IPS DF 6.9 (cell line): ENCODE measurements around the gene RFXAP.

ENCODE experiments used
- DNase-seq: peaks from one replicate; pipeline ENCODE4 v3.0.0-alpha.2; 2013; ENCODE audit warnings: low read depth, low spot score
- H3K27ac ChIP-seq: one replicate; pipeline ENCODE4 v1.5.1; 2013; ENCODE audit warnings: low read length, control low read depth
- H3K27me3 ChIP-seq: 2 replicates; pipeline ENCODE4 v1.6.1; 2013; ENCODE audit warnings: mild to moderate bottlenecking, low read length; ENCODE audit not compliant: control insufficient read depth, insufficient read depth
- H3K36me3 ChIP-seq: 2 replicates; pipeline ENCODE4 v1.6.1; 2013; ENCODE audit warnings: low read length; ENCODE audit not compliant: control insufficient read depth, insufficient read depth
- H3K4me1 ChIP-seq: 2 replicates; pipeline ENCODE4 v1.6.1; 2013; ENCODE audit warnings: low read length; ENCODE audit not compliant: control insufficient read depth, insufficient read depth
- H3K4me3 ChIP-seq: 2 replicates; pipeline ENCODE4 v1.5.1; 2013; ENCODE audit warnings: mild to moderate bottlenecking, low read length
- H3K9me3 ChIP-seq: 2 replicates; pipeline ENCODE4 v1.6.1; 2013; ENCODE audit warnings: low read length, inconsistent platforms; ENCODE audit not compliant: control insufficient read depth, insufficient read depth
- WGBS: extraction: QIAGEN DNeasy Blood & Tissue Kit; methylation state at CpG from one replicate; pipeline ENCODE4 v1.1.7; 2013; ENCODE audit warnings: mixed read lengths, missing lambda C conversion rate; ENCODE audit not compliant: insufficient read length, insufficient coverage; 5-methylcytosine and 5-hydroxymethylcytosine counted together

Gene RFXAP

DNA sequence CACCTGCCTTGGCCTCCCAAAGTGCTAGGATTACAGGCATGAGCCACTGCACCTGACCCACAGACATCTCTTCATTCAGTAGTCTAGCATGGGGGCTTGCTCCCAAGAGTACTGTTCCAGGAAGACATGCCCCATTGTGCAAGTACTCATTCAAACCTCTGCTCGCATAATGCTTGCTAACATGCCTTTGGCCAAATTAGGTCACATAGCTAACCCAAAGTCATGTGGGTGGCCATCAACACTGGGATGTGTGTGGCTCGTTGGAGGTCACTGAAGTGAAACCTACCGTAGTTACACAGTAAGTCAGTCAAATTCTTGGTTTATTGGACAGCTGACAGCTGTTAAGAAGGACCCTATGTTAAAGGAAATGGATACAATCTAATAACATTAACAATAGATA, 20.3 kb downstream of the RFXAP start:
- Histone ChIP-seq H3K27ac (no peak overlapping the region), H3K27me3 (no peaks in the 10 kb centered on the region), H3K36me3 (no peaks in the 10 kb centered on the region), H3K4me1 (peaks cover 7% of the 10 kb centered on the region), H3K4me3 (no peak overlapping the region), H3K9me3 (no peaks in the 10 kb centered on the region)
- no CpG with 5 or more reads among the region's 3 CpGs for WGBS
- DNase-seq = no peak

DNA sequence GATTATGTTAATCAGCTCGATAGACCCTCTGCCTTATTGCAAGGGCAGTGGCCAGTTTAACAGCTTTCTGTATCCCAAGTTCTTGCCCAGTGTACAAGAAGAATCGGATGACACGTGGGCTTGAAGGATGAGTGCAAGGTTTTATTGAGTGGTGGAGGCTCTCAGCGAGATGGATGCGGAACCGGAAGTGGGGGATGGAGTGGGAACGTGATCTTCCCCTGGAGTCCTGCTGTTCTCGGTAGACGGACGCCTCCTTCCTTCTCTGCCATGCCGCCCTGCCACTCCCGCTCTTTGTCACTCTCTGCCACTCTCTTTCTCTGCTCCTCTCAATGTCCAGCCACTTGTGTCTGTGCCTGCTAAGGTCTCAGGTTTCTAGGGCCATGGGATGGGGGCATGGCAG, 21.0 kb downstream of the RFXAP start:
- Histone ChIP-seq H3K36me3 (no peaks in the 10 kb centered on the region), H3K27ac (no peak overlapping the region), H3K9me3 (no peaks in the 10 kb centered on the region), H3K4me1 (peaks cover 7% of the 10 kb centered on the region), H3K27me3 (no peaks in the 10 kb centered on the region), H3K4me3 (no peak overlapping the region)
- no peak for DNase-seq
- no CpG with 5 or more reads among the region's 12 CpGs for WGBS

DNA sequence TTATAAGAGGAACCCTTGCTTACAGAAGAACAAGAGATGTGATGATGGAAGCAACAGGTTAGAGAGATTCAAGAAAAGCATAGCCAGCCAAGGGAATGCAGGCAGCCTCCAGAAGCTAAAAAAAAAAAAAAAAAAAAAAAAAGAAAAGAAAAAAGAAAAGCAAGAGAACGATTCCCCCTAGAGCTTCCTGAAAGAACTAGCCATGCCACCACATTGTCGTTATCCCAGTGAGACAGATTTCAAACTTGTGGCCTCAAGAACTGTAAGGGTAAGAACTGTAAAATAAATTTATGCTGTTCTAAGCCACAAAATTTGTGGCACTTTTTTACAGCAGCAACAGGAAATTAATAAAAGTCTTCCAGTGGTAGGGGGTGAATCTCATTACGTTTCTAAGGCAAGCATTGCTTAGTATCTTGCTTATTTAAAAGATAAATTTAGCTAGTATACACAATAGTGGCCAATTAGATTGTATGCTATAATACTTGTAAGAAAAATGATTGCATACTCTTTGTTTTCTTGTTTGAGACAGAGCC, 21.8 kb downstream of the RFXAP start:
- H3K4me3 ChIP-seq = no peak overlapping the region
- no peaks in the 10 kb centered on the region for H3K36me3 ChIP-seq
- H3K27me3 ChIP-seq = no peaks in the 10 kb centered on the region
- H3K27ac ChIP-seq = no peak overlapping the region
- H3K9me3 ChIP-seq = no peaks in the 10 kb centered on the region
- peaks cover 7% of the 10 kb centered on the region for H3K4me1 ChIP-seq
- WGBS = no CpG with 5 or more reads among the region's 3 CpGs
- no peak for DNase-seq

DNA sequence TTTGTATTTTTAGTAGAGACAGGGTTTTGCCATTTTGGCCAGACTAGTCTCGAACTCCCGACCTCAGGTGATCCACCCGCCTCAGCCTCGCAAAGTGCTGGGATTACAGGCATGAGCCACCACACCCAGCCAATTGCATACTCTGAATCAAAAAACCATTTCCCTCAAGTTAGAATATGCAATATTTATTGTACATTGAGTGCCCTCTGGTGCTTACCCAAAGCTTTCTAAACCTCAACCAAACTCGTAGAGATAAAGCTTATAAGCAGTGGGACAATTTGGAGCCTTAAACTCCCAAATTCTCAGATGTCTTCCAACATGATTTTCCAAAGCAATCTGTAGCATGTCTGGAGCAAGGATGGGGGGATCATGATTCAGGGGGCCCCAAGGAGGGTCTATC, 22.4 kb downstream of the RFXAP start:
- no peaks in the 10 kb centered on the region for H3K27me3 ChIP-seq
- WGBS = no CpG with 5 or more reads among the region's 5 CpGs

DNA sequence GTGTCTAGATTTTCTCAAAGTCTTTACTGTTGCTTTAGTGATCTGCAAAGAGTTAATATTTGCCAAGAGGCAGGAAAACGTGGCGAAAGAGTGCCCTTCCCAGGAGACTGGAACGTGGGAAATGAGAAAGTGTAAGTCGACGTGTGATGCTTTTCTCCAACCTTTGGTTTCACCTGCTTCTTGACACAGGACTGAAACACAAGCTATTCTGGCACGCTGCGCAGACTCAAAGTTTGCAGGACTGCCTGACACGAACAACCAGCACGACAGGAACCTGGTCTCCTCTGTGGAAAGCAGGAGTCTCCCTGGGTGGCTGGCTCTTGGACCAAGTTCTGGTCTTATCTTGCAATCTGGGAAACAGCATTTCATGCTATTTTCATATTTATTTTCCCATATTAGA, 28.6 kb downstream of the RFXAP start:
- H3K4me1 ChIP-seq = no peaks in the 10 kb centered on the region
- no CpG with 5 or more reads among the region's 9 CpGs for WGBS
- no peaks in the 10 kb centered on the region for H3K36me3 ChIP-seq
- H3K27ac ChIP-seq = no peak overlapping the region
- no peak overlapping the region for H3K4me3 ChIP-seq
- no peaks in the 10 kb centered on the region for H3K9me3 ChIP-seq
- DNase-seq = no peak
- 0 out of 2 replicates have a peak, but pooled peaks cover 2% of the 10 kb centered on the region for H3K27me3 ChIP-seq

More for the DNA sequence above, 22.4 kb downstream of the RFXAP start:
- H3K4me3 ChIP-seq = no peak overlapping the region
- no peaks in the 10 kb centered on the region for H3K36me3 ChIP-seq
- peaks cover 7% of the 10 kb centered on the region for H3K4me1 ChIP-seq
- no peaks in the 10 kb centered on the region for H3K9me3 ChIP-seq
- no peak overlapping the region for H3K27ac ChIP-seq
- DNase-seq = no peak

DNA sequence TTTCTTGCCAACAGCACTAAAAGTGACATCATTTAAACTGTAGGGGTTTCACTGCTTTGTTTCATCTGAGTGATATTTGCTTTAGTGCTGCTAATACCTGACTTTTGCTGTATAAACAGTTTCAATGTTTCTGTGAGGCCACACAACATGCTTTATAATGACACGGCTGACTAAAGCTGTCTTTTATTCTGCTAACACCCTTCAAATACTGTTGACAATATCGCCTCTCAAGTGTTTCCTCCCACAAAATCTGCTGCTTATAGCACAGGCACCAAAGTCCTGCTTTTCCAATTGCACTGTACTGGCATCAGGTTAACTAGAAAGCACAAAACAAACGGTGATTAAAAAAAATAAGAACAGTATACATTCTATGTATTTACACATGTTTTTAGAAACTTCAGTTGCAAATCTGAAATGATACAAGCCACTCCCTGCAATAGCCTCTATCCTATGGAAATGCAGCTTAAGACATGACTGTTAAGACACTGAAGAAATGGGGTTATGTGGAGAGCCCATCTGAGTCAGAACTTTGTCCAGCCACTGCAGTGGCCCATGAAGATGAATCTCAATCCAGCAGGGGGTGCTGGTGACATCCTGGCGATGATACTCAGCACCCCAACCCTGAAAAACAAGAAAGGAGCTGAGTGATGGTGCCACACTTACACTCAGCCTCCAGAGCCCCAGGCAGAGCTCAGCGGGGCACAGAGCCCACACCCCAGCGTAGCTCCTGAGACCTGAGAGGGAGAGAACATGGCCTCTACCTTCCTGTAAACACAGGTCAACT, 29.4 kb downstream of the RFXAP start:
- no peak for DNase-seq
- no peak overlapping the region for H3K4me3 ChIP-seq
- no peaks in the 10 kb centered on the region for H3K4me1 ChIP-seq
- no peaks in the 10 kb centered on the region for H3K9me3 ChIP-seq
- no peaks in the 10 kb centered on the region for H3K36me3 ChIP-seq
- 0 out of 2 replicates have a peak, but pooled peaks cover 2% of the 10 kb centered on the region for H3K27me3 ChIP-seq
- no CpG with 5 or more reads among the region's 6 CpGs for WGBS
- no peak overlapping the region for H3K27ac ChIP-seq

DNA sequence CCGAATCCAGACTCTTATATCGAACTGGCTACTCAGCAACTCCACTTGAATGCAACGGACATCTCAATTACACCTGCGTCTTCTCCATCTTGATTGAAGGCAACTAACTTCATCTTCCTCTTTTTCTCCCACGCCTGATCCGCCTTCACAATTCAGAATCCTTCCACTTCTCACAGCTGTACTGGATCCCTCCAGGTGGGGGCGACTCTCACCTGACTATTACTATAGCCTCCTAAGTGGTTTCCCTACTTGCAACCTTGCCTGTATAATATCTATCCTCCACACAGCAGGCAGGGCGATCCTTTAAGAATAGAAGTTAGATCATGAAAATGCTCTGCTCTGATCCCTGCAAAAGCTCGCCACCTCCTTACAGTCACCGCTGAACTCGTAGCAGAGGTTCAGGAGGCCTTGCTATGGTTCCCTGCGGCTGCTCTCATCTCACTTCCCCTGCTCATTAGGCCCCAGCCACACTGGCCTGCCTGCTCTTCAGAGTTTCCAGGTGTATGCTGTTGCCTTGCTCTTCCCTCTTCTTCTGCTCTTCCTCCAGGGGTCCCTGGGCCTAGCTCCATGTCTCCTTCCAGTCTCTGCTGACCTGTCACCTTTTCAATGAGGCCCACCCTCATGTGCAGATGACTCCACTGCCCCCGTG, 31.9 kb downstream of the RFXAP start:
- 0 out of 2 replicates have a peak, but pooled peaks cover 2% of the 10 kb centered on the region for H3K27me3 ChIP-seq
- H3K4me1 ChIP-seq = no peaks in the 10 kb centered on the region
- no peaks in the 10 kb centered on the region for H3K9me3 ChIP-seq
- no peak overlapping the region for H3K4me3 ChIP-seq
- no CpG with 5 or more reads among the region's 13 CpGs for WGBS
- H3K36me3 ChIP-seq = no peaks in the 10 kb centered on the region
- H3K27ac ChIP-seq = no peak overlapping the region
- DNase-seq = no peak

DNA sequence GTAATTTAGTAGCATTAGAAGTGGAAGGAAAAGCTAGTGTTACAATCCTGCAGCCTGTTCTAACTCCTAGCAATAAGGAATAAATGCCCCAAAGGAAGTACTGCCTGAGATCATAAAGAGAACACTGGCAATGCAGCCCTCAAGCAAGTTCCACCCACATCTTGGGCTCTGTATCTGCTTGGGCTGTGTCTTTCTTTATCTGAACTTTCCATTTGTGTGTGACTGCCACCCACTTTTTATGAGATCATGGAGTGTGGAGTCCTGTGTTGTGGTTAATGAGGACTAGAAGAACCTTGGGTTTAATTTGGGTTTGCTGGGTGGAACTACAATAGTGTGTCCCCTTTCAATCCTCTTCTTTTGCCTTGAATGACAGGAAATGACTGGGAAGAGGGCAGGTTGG, 38.2 kb downstream of the RFXAP start:
- Histone ChIP-seq H3K9me3 (no peaks in the 10 kb centered on the region), H3K4me1 (no peaks in the 10 kb centered on the region), H3K4me3 (no peak overlapping the region), H3K27me3 (no peaks in the 10 kb centered on the region), H3K27ac (no peak overlapping the region), H3K36me3 (no peaks in the 10 kb centered on the region)
- DNase-seq = no peak

DNA sequence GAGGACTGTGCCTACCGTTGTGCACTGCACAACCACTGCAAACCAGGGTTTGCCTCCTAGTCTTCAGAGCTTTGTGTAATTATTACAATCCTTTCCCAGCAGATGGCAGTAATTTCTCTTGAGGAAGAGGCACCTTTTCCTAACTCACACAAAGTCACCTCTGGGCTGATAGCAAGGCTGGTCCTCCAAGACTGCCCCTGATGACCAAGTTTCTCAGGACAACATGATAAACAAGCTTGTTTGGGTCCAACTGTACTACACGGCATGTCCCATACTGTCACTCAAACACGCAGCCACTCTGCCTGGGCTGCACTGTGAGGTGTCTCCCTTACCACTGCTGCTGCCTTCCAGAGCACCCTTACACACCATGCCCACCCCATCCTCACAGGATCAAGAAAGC, 39.3 kb downstream of the RFXAP start:
- Histone ChIP-seq H3K4me1 (no peaks in the 10 kb centered on the region), H3K27ac (no peak overlapping the region), H3K27me3 (no peaks in the 10 kb centered on the region), H3K4me3 (no peak overlapping the region), H3K36me3 (no peaks in the 10 kb centered on the region), H3K9me3 (no peaks in the 10 kb centered on the region)
- no peak for DNase-seq
- WGBS = no CpG with 5 or more reads among the region's 3 CpGs

DNA sequence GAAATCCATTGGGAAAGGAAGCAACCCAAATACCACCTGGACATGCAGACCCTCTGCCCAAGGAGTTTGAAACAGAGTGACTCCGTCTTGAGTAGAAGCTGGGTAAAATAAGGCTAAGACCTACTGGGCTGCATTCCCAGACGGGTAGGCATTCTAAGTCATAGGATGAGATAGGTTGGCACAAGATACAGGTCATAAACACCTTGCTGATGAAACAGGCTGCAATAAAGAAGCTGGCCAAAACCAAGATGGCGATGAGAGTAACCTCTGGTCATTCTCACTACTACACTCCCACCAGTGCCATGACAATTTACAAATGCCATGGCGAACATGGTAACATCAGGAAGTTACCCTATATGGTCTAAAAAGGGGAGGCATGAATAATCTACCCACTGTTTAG, 40.2 kb downstream of the RFXAP start:
- no peaks in the 10 kb centered on the region for H3K4me1 ChIP-seq
- H3K4me3 ChIP-seq = no peak overlapping the region
- no peak overlapping the region for H3K27ac ChIP-seq
- no peaks in the 10 kb centered on the region for H3K9me3 ChIP-seq
- WGBS = no CpG with 5 or more reads among the region's 4 CpGs
- H3K36me3 ChIP-seq = no peaks in the 10 kb centered on the region
- no peak for DNase-seq
- no peaks in the 10 kb centered on the region for H3K27me3 ChIP-seq
